ENCODE data around the gene GIGYF2. TPM values are rescaled to one million over a fixed set of nuclear protein-coding genes. Genes with fewer than 3 reads are reported as not detected.

Gene GIGYF2
- total RNA-seq, 1 experiment from 2014 or later, result 55.3 TPM

DNA sequence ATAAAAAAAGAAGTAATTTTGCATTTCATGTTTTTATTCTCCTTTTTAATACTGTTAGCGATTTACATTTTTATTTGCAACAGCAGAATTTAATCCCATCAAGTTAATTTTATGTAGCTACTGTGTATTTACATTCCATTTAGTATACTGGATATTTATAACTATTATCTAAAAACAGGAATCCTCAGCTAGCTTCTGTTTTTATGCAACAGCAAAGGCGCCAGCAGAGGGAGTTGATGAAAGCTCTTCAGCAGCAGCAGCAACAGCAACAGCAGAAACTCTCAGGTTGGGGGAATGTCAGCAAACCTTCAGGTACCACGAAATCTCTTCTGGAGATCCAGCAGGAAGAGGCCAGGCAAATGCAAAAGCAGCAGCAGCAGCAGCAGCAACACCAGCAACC lies 146.7 kb downstream of the GIGYF2 start:
- Histone ChIP-seq H2BK12ac (ENCODE audit: insufficient read length, low read depth, low read length) (no peak overlapping the region), H3K79me1 (ENCODE audit: insufficient read depth, low read depth, low read length, poor library complexity, severe bottlenecking) (no peaks in the 10 kb centered on the region), H3K9me3 (ENCODE audit: control insufficient read depth, low read depth, low read length) (no peaks in the 10 kb centered on the region), H3K9ac (ENCODE audit: extremely low read depth, insufficient read length, low read length) (no peak overlapping the region), H2AFZ (ENCODE audit: low read length) (no peak overlapping the region), H2BK120ac (ENCODE audit: low read depth, low read length, poor library complexity, severe bottlenecking) (no peak overlapping the region), H3K79me2 (ENCODE audit: insufficient read depth, low read length) (no peaks in the 10 kb centered on the region), H3T11ph (ENCODE audit: low read length) (no peak overlapping the region), H3K4me2 (ENCODE audit: insufficient read depth, insufficient read length, low read length) (no peak overlapping the region), H3K23ac (ENCODE audit: insufficient read length, low read depth, low read length) (no peak overlapping the region), H4K20me1 (ENCODE audit: control insufficient read depth, insufficient read depth, insufficient read length) (no peaks in the 10 kb centered on the region), H3K14ac (ENCODE audit: insufficient read depth, low read length) (no peak overlapping the region), H4K91ac (ENCODE audit: insufficient read length, low read depth, low read length) (no peak overlapping the region), H4K5ac (ENCODE audit: insufficient read length, low read depth, low read length) (no peak overlapping the region), H3K27ac (ENCODE audit: insufficient read length, low read depth, low read length) (no peak overlapping the region), H3K18ac (ENCODE audit: insufficient read length, low read depth, low read length) (no peak overlapping the region), H2BK20ac (ENCODE audit: low read depth, low read length, poor library complexity, severe bottlenecking) (no peak overlapping the region), H2BK15ac (ENCODE audit: low read depth, low read length) (no peak overlapping the region), H3K27me3 (ENCODE audit: insufficient read depth, low read length) (no peaks in the 10 kb centered on the region), H2AK5ac (ENCODE audit: insufficient read length, low read length) (no peak overlapping the region), H3K4ac (ENCODE audit: low read depth, low read length) (no peak overlapping the region), H3K23me2 (ENCODE audit: insufficient read length, low read depth, low read length, poor library complexity, severe bottlenecking) (no peaks in the 10 kb centered on the region), H4K8ac (replicated peaks; ENCODE audit: insufficient read length, low read depth, low read length) (no peak overlapping the region), H2BK5ac (ENCODE audit: insufficient read length, low read length) (no peak overlapping the region), H3K56ac (ENCODE audit: insufficient read length, low read depth, low read length) (no peak overlapping the region), H3K4me1 (ENCODE audit: insufficient read depth, low read length) (no peaks in the 10 kb centered on the region)
- WGBS (ENCODE audit: extremely low coverage, insufficient read length, low lambda C conversion rate), result no CpG with 5 or more reads among the region's 3 CpGs
- Mint-ChIP-seq H3K27ac (0 out of 7 replicates have a peak overlapping the region, but pooled peaks of 1 of the 3 experiments have one; percentile 44), H3K4me1 (no peaks in the 10 kb centered on the region), H3K9me3 (no peaks in the 10 kb centered on the region), H3K36me3 (ENCODE audit: insufficient read depth in 1 of 3, low read depth in 3 of 3) (peaks cover 14 to 82% (median 72%) of the 10 kb centered on the region in 3 experiments; a peak in 6 of 7 replicates), H3K27me3 (ENCODE audit: low read depth) (no peaks in the 10 kb centered on the region), H3K4me3 (no peak overlapping the region)
- DNase-seq, result no peak
- TF ChIP-seq, protein P1, sequence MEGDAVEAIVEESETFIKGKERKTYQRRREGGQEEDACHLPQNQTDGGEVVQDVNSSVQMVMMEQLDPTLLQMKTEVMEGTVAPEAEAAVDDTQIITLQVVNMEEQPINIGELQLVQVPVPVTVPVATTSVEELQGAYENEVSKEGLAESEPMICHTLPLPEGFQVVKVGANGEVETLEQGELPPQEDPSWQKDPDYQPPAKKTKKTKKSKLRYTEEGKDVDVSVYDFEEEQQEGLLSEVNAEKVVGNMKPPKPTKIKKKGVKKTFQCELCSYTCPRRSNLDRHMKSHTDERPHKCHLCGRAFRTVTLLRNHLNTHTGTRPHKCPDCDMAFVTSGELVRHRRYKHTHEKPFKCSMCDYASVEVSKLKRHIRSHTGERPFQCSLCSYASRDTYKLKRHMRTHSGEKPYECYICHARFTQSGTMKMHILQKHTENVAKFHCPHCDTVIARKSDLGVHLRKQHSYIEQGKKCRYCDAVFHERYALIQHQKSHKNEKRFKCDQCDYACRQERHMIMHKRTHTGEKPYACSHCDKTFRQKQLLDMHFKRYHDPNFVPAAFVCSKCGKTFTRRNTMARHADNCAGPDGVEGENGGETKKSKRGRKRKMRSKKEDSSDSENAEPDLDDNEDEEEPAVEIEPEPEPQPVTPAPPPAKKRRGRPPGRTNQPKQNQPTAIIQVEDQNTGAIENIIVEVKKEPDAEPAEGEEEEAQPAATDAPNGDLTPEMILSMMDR (conservative IDR thresholded peaks at IDR 0.05), result peak; percentile 48

All from H9 (cell line).